Measurements from ENCODE around the gene PTPRJ. TPM values are rescaled to one million over a fixed set of nuclear protein-coding genes. Genes with fewer than 3 reads are reported as not detected.

Gene PTPRJ
- total and polyA plus RNA-seq, 8 donors, result 12.6 to 63.5 (median 16.6) TPM

- no peak overlapping the region for H3K4me3 ChIP-seq
- H3K36me3 ChIP-seq, result peaks cover 0 to 4% of the 10 kb centered on the region in 2 donors
- intact Hi-C loops (cut with DNase I), result no loop called here
- ATAC-seq (no peak), DNase-seq (no peak)
- TF ChIP-seq CTCF (IDR thresholded peaks at IDR 0.05), result no peak
- no peaks in the 10 kb centered on the region for H3K27me3 ChIP-seq
- peaks cover 18 to 92% of the 10 kb centered on the region in 2 donors for H3K4me1 ChIP-seq
- no peaks in the 10 kb centered on the region for H3K9me3 ChIP-seq
- H3K27ac ChIP-seq, result no peak overlapping the region
Observed at GRCh38 chr11:47995360-47995769, 15.0 kb downstream of the PTPRJ start.

- H3K27me3 ChIP-seq, result no peaks in the 10 kb centered on the region
- H3K9me3 ChIP-seq, result no peaks in the 10 kb centered on the region
- DNase-seq (no peak), ATAC-seq (no peak)
- peaks cover 0 to 4% of the 10 kb centered on the region in 2 donors for H3K36me3 ChIP-seq
- peaks cover 9 to 92% of the 10 kb centered on the region in 2 donors for H3K4me1 ChIP-seq
- intact Hi-C loops (cut with DNase I), result no loop called here
- no peak overlapping the region for H3K4me3 ChIP-seq
- no peak for TF ChIP-seq CTCF (IDR thresholded peaks at IDR 0.05)
- H3K27ac ChIP-seq, result no peak overlapping the region
Observed at GRCh38 chr11:47997063-47998053, 17.0 kb downstream of the PTPRJ start.

- no peak for ATAC-seq
Observed at GRCh38 chr11:47998345-47998732, 18.0 kb downstream of the PTPRJ start.

GRCh38 chr11:47998733-47999359 is 18.5 kb downstream of the PTPRJ start:
- H3K9me3 ChIP-seq, result no peaks in the 10 kb centered on the region
- H3K4me3 ChIP-seq, result no peak overlapping the region
- peaks cover 6 to 92% of the 10 kb centered on the region in 2 donors for H3K4me1 ChIP-seq
- DNase-seq, result no peak
- peak; percentile 15 for ATAC-seq
- intact Hi-C loops (cut with DNase I), result no loop called here
- H3K36me3 ChIP-seq, result peaks cover 0 to 4% of the 10 kb centered on the region in 2 donors
- no peaks in the 10 kb centered on the region for H3K27me3 ChIP-seq
- no peak for TF ChIP-seq CTCF (IDR thresholded peaks at IDR 0.05)
- no peak overlapping the region for H3K27ac ChIP-seq

More at GRCh38 chr11:47998345-47998732, 18.0 kb downstream of the PTPRJ start:
- H3K4me3 ChIP-seq, result no peak overlapping the region
- no peaks in the 10 kb centered on the region for H3K27me3 ChIP-seq
- TF ChIP-seq CTCF (IDR thresholded peaks at IDR 0.05), result no peak
- peaks cover 6 to 92% of the 10 kb centered on the region in 2 donors for H3K4me1 ChIP-seq
- H3K36me3 ChIP-seq, result peaks cover 0 to 4% of the 10 kb centered on the region in 2 donors
- H3K9me3 ChIP-seq, result no peaks in the 10 kb centered on the region
- intact Hi-C loops (cut with DNase I), result no loop called here
- H3K27ac ChIP-seq, result no peak overlapping the region
- no peak for DNase-seq

GRCh38 chr11:48000432-48000831 is 20.1 kb downstream of the PTPRJ start:
- Histone ChIP-seq H3K4me1 (peaks cover 14 to 93% of the 10 kb centered on the region in 2 donors), H3K27ac (no peak overlapping the region), H3K36me3 (peaks cover 0 to 4% of the 10 kb centered on the region in 2 donors), H3K9me3 (no peaks in the 10 kb centered on the region), H3K4me3 (no peak overlapping the region), H3K27me3 (no peaks in the 10 kb centered on the region)
- intact Hi-C loops (cut with DNase I), result no loop called here
- no peak for TF ChIP-seq CTCF (IDR thresholded peaks at IDR 0.05)
- ATAC-seq (no peak), DNase-seq (no peak)
